Measurements from ENCODE around the gene C14orf119. TPM values are rescaled to one million over a fixed set of nuclear protein-coding genes. Genes with fewer than 3 reads are reported as not detected.

C14orf119 gene
- total RNA-seq, 1 donor from 2014 or later = 37.5 TPM

DNA sequence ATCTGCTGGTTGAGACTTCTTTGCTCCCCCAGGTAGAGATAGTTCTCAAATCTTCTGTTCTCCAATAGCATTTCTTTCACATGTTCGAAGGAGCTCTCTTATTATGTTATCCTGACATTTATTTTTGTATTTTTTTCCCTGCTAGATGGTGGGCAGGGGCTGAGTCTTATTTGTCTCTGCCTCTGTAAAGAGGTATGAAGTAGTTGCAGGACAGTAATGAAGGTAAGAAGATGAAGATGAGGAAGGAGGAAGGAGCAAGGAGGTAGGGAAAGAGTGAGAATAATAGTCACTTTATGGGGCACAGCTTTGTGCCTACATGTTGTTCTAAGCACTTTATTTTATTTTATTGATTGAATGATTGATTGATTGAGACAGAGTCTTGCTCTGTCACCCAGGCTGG is 14.5 kb downstream of the C14orf119 start:
- no peak overlapping the region for H3K9ac ChIP-seq
- no peak for DNase-seq (ENCODE audit: low spot score)
- Mint-ChIP-seq H3K36me3 (no peaks in the 10 kb centered on the region), H3K4me1 (peaks cover 20% of the 10 kb centered on the region), H3K27me3 (ENCODE audit: insufficient read depth, low read depth) (peaks cover 2% of the 10 kb centered on the region), H3K4me3 (no peak overlapping the region), H3K27ac (no peak overlapping the region), H3K9me3 (peaks cover 3% of the 10 kb centered on the region)
- peaks cover 13% of the 10 kb centered on the region for H3F3A ChIP-seq (ENCODE audit: low read depth)
- no peak overlapping the region for H3K4me3 ChIP-seq
- no peak overlapping the region for H3K27ac ChIP-seq
- no peaks in the 10 kb centered on the region for H3K9me3 ChIP-seq (ENCODE audit: low read depth)
- no peaks in the 10 kb centered on the region for H3K36me3 ChIP-seq
- H3K4me2 ChIP-seq = no peak overlapping the region
- TF ChIP-seq, protein P1, sequence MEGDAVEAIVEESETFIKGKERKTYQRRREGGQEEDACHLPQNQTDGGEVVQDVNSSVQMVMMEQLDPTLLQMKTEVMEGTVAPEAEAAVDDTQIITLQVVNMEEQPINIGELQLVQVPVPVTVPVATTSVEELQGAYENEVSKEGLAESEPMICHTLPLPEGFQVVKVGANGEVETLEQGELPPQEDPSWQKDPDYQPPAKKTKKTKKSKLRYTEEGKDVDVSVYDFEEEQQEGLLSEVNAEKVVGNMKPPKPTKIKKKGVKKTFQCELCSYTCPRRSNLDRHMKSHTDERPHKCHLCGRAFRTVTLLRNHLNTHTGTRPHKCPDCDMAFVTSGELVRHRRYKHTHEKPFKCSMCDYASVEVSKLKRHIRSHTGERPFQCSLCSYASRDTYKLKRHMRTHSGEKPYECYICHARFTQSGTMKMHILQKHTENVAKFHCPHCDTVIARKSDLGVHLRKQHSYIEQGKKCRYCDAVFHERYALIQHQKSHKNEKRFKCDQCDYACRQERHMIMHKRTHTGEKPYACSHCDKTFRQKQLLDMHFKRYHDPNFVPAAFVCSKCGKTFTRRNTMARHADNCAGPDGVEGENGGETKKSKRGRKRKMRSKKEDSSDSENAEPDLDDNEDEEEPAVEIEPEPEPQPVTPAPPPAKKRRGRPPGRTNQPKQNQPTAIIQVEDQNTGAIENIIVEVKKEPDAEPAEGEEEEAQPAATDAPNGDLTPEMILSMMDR (IDR thresholded peaks at IDR 0.05) = no peak
- no peak for TF ChIP-seq EZH2phosphoT487 (IDR thresholded peaks at IDR 0.05)
- no peak for TF ChIP-seq EZH2 (IDR thresholded peaks at IDR 0.05)
- H2AFZ ChIP-seq (replicated peaks) = no peak overlapping the region
- H3K79me2 ChIP-seq (ENCODE audit: low read depth) = no peaks in the 10 kb centered on the region
- peaks cover 12% of the 10 kb centered on the region for H3K27me3 ChIP-seq
- peaks cover 19% of the 10 kb centered on the region for H3K4me1 ChIP-seq
- no peaks in the 10 kb centered on the region for H4K20me1 ChIP-seq (ENCODE audit: low read depth)

DNA sequence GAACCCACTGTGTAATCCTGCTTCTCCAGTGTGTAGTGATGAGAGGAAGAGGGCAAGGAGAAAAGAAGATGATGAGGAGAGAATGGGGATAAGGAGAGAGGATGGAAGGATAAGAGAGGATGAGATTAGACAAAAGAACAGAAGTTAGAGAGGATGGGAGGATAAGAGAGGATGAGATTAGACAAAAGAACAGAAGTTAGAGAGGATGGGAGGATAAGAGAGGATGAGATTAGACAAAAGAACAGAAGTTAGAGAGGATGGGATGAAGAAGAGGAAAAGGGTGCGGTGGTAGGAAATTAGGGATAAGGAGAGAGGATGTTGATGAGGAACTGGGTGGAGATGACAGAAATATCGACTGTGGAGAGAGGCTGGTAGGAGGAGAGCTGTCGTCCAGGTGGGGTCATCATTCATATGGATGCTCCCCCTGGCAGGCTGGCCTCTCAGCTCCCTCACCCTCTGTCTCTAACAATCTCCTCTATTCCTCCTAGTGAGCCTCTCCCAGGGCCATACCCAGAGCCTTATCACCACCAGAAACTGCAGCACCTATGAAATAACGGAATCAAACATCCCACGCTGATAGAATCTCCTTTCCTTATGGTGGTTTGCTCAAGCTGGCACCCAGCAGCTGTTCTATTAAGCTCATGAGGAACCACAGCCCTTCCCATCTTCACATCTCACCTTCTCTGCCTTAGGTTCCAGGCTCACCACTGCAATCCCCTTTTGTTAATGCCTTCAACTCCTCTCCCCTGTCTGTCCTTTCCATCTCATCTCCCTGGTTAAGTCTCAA is 15.5 kb downstream of the C14orf119 start:
- DNase-seq (ENCODE audit: low spot score) = no peak
- H3K79me2 ChIP-seq (ENCODE audit: low read depth) = no peaks in the 10 kb centered on the region
- no peak overlapping the region for H2AFZ ChIP-seq (replicated peaks)
- no peak overlapping the region for H3K27ac Mint-ChIP-seq
- peaks cover 19% of the 10 kb centered on the region for H3K4me1 ChIP-seq
- no peak overlapping the region for H3K4me2 ChIP-seq
- H3K27me3 ChIP-seq = peaks cover 12% of the 10 kb centered on the region
- H3K27me3 Mint-ChIP-seq (ENCODE audit: insufficient read depth, low read depth) = peaks cover 2% of the 10 kb centered on the region
- H3K27ac ChIP-seq = no peak overlapping the region
- H3K4me1 Mint-ChIP-seq = peaks cover 21% of the 10 kb centered on the region
- no peaks in the 10 kb centered on the region for H3K9me3 ChIP-seq (ENCODE audit: low read depth)
- no peaks in the 10 kb centered on the region for H3K36me3 Mint-ChIP-seq
- H3K9ac ChIP-seq = no peak overlapping the region
- no peaks in the 10 kb centered on the region for H3K36me3 ChIP-seq
- no peaks in the 10 kb centered on the region for H4K20me1 ChIP-seq (ENCODE audit: low read depth)
- no peak for TF ChIP-seq EZH2 (IDR thresholded peaks at IDR 0.05)
- TF ChIP-seq, protein P1 (IDR thresholded peaks at IDR 0.05) = no peak
- no peak for TF ChIP-seq EZH2phosphoT487 (IDR thresholded peaks at IDR 0.05)
- H3K4me3 ChIP-seq = no peak overlapping the region
- peaks cover 7% of the 10 kb centered on the region for H3F3A ChIP-seq (ENCODE audit: low read depth)
- no peak overlapping the region for H3K4me3 Mint-ChIP-seq
- peaks cover 3% of the 10 kb centered on the region for H3K9me3 Mint-ChIP-seq

DNA sequence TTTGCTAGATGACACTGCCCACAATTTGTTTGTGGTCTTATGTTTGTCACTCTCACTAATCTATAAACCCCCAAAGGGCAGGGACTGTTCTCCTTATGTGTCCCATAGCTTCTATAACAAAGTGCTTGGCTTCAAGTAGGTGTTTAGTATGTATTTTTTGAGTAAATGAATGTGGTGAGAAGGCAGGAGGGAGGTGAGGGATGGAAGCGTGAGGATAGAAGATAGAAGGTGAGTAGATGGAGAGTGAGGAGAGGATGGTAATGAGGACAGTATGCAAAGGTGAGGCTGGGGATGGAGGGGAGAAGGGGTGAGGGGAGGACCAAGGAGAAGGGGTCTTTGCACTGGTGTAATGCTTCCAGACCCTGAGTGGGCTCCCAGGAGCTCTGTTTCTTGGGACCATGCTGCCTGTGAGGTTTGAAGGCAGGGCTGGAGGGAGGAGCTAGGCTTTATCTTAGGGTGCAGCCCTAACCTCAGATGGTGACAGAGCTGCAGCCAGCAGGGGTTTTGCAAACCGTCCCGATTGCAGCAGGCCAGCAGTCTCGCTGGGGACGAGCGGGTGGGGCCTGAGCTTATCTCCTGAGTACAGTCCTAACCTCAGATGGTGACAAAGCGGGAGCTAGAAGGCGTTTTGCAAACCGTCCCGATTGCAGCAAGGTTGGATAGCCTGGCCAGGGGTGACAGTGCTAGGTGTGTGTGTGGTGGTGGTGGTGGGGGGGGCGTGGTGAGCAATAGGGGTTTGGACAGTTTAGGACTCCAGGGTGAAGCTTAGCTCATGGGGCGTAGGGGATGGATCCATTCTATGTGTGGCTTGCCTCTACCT is 17.3 kb downstream of the C14orf119 start:
- Histone ChIP-seq H3K4me3 (no peak overlapping the region), H3K36me3 (no peaks in the 10 kb centered on the region), H4K20me1 (ENCODE audit: low read depth) (no peaks in the 10 kb centered on the region), H3K4me2 (no peak overlapping the region), H3K4me1 (peaks cover 16% of the 10 kb centered on the region), H3F3A (ENCODE audit: low read depth) (no peaks in the 10 kb centered on the region), H2AFZ (replicated peaks) (peak overlapping the region; percentile 26), H3K9ac (no peak overlapping the region), H3K79me2 (ENCODE audit: low read depth) (no peaks in the 10 kb centered on the region), H3K27me3 (peaks cover 12% of the 10 kb centered on the region), H3K9me3 (ENCODE audit: low read depth) (no peaks in the 10 kb centered on the region), H3K27ac (no peak overlapping the region)
- no peak for DNase-seq (ENCODE audit: low spot score)
- H3K9me3 Mint-ChIP-seq = peaks cover 3% of the 10 kb centered on the region
- no peak overlapping the region for H3K27ac Mint-ChIP-seq
- no peak for TF ChIP-seq EZH2phosphoT487 (IDR thresholded peaks at IDR 0.05)
- TF ChIP-seq, protein P1 (IDR thresholded peaks at IDR 0.05) = no peak
- no peak for TF ChIP-seq EZH2 (IDR thresholded peaks at IDR 0.05)
- no peak overlapping the region for H3K4me3 Mint-ChIP-seq
- H3K27me3 Mint-ChIP-seq (ENCODE audit: insufficient read depth, low read depth) = peaks cover 4% of the 10 kb centered on the region
- no peaks in the 10 kb centered on the region for H3K36me3 Mint-ChIP-seq
- H3K4me1 Mint-ChIP-seq = peaks cover 13% of the 10 kb centered on the region

Data from neural progenitor cell (in vitro differentiated cells).